HG02938 (cell line): ENCODE results near the gene TAF4.
A peak's percentile ranks its signal among the peaks of the same experiment; 100 is the strongest.
"Not testable (repeated sequence)": the region's sequence is repeated elsewhere in the genome, so short reads cannot be mapped to it uniquely, and the experiment has no call there.

Experiments used
- ATAC-seq: cut with Tn5 transposase; IDR thresholded peaks from one replicate; pipeline ENCODE4 v1.9.1; 2021; ENCODE audit warnings: mild to moderate bottlenecking, moderate library complexity; ENCODE audit not compliant: unreplicated experiment

TAF4 gene

GRCh38 chr20:62065674-62066338 lies at the start of gene TAF4:
Gene TAF4 (minus strand): TSS chr20:62065881. CDS start chr20:62065810, 71 bp downstream.
- peak; percentile 58 for ATAC-seq

- no peak for ATAC-seq
Observed at GRCh38 chr20:62114894-62115293, 49.2 kb upstream of the TAF4 start.

GRCh38 chr20:62112368-62112767 lies 46.7 kb upstream of the TAF4 start:
- no peak for ATAC-seq

DNA sequence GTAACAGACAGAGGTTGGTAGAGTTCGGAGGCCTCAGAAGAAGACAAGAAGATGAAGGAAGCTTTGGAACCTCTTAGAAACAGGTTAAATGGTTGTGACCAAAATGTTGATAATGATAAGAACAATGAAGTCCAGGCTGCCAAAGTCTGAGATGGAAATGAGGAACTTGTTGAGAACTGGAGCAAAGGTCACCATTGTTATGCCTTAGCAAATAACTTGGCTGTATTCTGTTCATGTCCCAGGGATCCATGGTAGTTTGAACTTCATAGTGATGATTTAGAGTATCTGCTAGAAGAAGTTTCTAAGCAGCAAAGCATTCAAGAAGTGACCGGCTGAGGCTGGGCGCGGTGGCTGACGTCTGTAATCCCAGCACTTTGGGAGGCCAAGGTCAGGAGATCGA lies 45.5 kb upstream of the TAF4 start:
- no peak for ATAC-seq

DNA sequence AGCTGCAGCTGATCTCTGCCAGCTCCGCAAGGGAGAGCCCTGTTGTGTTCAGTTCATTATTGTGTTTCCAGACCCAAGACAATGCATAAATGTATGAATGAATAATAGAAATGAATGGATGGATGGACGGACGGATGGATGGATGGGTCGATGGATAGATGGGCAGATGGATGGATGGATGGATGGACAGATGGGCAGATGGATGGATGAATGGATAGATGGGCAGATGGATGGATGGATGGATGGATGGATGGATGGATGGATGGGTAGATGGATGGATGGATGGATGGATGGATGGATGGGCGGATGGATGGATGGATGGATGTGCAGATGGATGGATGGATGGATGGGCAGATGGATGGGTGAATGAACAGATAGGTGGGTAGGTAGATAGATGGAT lies 39.9 kb upstream of the TAF4 start:
- ATAC-seq = no peak

GRCh38 chr20:62104791-62105345 lies 39.2 kb upstream of the TAF4 start:
- ATAC-seq = no peak

DNA sequence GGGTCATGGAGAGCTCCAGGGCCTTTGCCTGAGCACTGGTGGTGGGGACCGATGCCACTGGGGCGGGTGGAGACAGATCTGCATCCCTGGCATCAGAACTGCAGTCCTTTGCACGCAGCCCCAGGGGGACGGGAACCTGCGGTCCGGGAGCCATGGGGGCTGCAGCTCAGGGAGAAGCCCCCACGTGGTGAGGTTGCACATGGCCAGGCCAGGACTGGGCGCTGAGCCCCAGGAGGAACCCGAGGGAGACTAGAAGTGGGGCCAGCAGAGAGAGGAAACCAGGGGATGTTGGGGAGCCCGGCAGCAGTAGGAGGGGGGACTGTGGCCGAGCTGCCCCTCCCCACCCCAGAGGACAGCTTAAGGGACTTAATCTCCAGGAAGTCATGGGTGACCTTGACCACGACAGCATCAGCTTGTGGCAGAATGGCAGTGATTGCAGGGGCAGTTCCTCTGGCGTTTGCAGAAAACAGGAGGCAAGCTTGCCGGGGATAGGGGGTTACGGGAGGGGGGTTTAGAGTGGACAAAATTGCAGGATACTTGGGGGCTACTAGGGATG lies 38.6 kb upstream of the TAF4 start:
- no peak for ATAC-seq

- ATAC-seq = no peak
Observed at GRCh38 chr20:62103508-62104233, 38.0 kb upstream of the TAF4 start.

GRCh38 chr20:62101078-62101477 lies 35.4 kb upstream of the TAF4 start:
- ATAC-seq = no peak

GRCh38 chr20:62097881-62098407 lies 32.3 kb upstream of the TAF4 start:
- ATAC-seq = no peak

DNA sequence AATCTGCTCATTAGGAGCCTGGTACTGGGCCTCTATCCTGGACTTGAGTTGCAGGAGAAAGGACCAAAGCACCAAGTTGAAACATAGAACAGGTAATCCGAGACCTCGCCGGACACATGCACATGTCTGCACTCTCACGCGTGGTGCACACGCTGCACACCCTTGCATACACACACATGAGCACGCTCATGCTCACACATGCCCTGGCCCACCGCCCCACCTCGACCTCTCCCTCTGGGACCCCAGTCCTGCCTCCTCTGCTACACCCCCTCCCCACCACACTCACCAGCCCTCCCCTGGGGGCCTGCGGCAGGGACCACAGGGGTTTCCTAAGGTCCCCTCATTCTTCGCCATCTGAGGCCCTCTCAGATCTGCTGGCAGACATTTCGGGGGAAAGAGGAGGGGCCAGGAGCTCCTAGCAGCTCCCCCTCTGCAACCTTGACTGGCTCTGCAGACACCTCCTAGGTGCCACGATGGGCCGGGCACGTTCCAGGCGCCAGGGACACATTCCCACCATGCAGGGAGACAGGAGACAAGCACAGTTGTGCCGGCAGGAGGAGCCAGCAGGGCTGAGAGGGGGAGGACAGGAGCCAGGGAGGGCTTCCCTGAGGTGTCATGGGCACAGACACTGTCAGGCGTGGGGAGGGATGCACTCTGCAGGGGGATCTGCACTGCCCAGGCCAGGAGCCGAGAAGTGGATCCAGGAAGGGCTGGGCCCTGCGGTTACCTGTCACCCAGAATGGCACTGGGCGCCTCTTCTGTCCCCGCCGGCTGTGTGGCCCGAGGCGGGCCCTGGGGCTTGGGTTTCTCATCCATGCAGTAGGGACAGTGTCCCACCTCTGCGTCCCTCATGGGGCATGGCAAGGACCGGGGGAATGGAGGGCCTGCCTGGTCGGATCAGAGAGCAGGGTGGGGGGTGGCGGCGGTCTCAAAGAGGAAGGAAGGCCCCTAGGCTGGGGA lies 31.0 kb upstream of the TAF4 start:
- no peak for ATAC-seq

- ATAC-seq = no peak
Observed at GRCh38 chr20:62089393-62089792, 23.7 kb upstream of the TAF4 start.

DNA sequence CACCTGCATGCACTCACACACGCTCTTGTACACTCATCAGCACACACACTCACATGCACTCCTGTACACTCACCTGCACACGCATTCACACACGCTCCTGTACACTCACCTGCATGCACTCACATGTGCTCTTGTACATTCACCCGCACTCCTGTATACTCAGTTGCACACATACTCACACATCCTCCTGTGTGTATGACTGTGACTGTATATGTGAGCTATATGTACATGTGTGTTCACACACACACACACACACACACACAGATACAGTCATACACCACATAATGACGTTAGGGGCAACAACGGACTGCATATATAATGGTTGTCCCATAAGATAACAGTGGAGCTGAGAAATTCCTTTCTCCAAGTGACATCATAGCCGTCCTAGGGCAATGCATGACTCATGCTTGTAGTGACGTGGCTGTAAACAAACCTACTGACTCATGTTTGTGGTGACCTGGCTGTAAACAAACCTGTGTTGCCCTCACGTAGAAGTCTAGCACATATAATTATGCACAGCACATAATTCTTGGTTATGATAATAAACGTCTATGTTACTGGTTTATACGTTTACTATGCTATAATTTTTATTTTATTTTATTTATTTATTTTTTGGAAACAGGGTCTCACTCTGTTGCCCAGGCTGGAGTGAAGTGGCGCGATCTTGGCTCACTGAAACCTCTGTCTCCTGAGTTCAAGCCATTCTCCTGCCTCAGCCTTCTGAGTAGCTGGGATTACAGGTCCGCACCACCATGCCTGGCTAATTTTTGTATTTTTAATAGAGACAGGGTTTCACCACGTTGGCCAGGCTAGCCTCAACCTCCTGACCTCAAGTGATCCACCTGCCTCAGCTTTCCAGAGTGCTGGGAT lies 22.8 kb upstream of the TAF4 start:
- no peak for ATAC-seq

- ATAC-seq = no peak
Observed at GRCh38 chr20:62087632-62088031, 22.0 kb upstream of the TAF4 start.

DNA sequence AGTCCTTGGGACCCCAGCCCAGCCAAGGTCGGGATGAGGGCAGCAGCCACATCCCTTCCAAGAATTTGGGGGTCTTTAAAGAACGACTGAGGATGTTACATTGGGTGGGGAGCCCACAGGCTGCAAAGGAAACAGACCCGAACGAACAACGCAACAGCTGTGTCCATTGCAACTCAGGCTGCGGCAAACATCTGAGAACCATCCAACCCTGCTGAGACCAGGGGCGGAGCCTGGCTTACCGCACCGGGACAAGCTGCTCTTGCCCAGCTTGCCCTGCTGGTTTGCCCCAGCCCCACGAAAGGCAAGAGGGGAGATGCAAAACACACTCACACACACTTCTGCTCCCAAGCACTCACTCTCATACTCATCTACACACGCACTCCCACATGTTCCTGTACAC lies 21.5 kb upstream of the TAF4 start:
- no peak for ATAC-seq

GRCh38 chr20:62085206-62085605 lies 19.5 kb upstream of the TAF4 start:
- no peak for ATAC-seq

- ATAC-seq = not testable (repeated sequence)
Observed at GRCh38 chr20:62084224-62084623, 18.5 kb upstream of the TAF4 start.

DNA sequence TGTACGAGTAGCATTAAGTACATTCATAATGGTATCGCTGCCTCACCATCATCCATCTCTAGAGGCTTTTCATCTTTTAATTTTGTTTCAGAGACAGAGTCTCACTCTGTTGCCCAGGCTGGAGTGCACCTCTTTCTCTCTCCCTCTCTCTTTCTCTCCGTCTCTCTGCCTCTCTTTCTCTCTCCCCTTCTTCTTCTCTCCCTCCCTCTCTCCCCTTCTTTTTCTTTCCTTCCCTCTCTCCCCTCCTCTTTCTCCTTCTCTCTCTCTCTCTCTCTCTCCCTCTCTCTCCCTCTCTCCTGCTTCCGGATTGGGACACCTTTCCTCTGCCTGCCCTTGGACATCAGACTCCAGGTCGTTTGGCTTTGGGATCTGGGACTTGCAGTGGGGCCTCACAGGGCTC lies 17.6 kb upstream of the TAF4 start:
- no peak for ATAC-seq

- ATAC-seq = no peak
Observed at GRCh38 chr20:62080249-62080990, 14.7 kb upstream of the TAF4 start.
